ENCODE results near the gene STK38.

DNA sequence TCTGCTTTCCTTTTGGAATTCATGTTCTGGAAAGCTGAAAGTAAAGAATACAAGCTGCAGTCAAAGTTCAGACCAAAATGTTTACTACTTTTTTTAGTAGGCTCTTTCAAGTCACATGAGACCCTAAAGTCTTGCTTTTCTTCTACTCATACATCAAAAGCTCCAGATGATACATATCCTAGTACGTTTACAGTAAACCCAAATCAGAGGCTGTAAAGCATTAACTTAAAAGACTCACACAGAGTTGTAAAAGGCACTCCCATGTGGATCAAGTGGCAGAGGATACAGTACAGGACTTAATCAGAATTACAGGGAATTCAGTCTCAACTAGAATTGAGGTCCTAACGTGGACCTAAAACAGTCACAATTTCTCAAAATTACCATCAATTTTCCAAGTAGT, 40.7 kb downstream of the STK38 start:
- TF ChIP-seq, protein P1, sequence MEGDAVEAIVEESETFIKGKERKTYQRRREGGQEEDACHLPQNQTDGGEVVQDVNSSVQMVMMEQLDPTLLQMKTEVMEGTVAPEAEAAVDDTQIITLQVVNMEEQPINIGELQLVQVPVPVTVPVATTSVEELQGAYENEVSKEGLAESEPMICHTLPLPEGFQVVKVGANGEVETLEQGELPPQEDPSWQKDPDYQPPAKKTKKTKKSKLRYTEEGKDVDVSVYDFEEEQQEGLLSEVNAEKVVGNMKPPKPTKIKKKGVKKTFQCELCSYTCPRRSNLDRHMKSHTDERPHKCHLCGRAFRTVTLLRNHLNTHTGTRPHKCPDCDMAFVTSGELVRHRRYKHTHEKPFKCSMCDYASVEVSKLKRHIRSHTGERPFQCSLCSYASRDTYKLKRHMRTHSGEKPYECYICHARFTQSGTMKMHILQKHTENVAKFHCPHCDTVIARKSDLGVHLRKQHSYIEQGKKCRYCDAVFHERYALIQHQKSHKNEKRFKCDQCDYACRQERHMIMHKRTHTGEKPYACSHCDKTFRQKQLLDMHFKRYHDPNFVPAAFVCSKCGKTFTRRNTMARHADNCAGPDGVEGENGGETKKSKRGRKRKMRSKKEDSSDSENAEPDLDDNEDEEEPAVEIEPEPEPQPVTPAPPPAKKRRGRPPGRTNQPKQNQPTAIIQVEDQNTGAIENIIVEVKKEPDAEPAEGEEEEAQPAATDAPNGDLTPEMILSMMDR (conservative IDR thresholded peaks at IDR 0.05): no peak
- no peak for TF ChIP-seq EZH2 (IDR thresholded peaks at IDR 0.05; ENCODE audit: low read depth)
